A549 (cell line): ENCODE data around the gene CACNA2D4. TPM values are rescaled to one million over a fixed set of nuclear protein-coding genes. Genes with fewer than 3 reads are reported as not detected.

Experiments
- ATAC-seq, 2 experiments: fragments of 200-7000 bp in 1 of 2; fragments of >200 bp in 1 of 2; cut with Nextera tagmentation in 1 of 2; cut with Tn5 transposase in 1 of 2; 3 replicates each; pipeline versions ENCODE4 v1.8.0 to v1.9.1; 2018 to 2020; ENCODE audit warnings: mild to moderate bottlenecking in 1 of 2, moderate library complexity in 1 of 2
- CTCF ChIA-PET: fragments of 300-600 bp; sonication (Branson Sonifier 250); formaldehyde crosslinking; extraction: SDS; loops from one replicate; lab custom pipeline; 2021; ENCODE audit warnings: antibody characterized with exemption, inconsistent platforms; lab: Yijun Ruan, JAX
- POLR2A ChIA-PET: fragments of 350-600 bp; formaldehyde crosslinking; extraction: SDS; loops from one replicate; lab custom pipeline; 2021; ENCODE audit warnings: antibody characterized with exemption, inconsistent platforms; lab: Yijun Ruan, JAX
- DNase-seq, 2 experiments: peaks; one replicate each; pipeline versions ENCODE4 v3.0.0 to v3.0.0-alpha.2; 2011 to 2016; ENCODE audit warnings: low read depth in 1 of 2, low spot score in 1 of 2
- FAIRE-seq: peaks from 2 replicates; lab custom pipeline; 2011; peaks lifted over from hg19 to GRCh38; lab: Jason Lieb, UNC
- H3K27ac ChIP-seq, 2 experiments: fragments of >200 bp; sonication (Bioruptor Twin); formaldehyde crosslinking; 3 replicates each; pipeline ENCODE4 v1.5.1; 2016 to 2017
- H3K4me1 ChIP-seq: fragments of >200 bp; sonication (Bioruptor Twin); formaldehyde crosslinking; 3 replicates; pipeline ENCODE4 v1.6.1; 2016
- H3K4me2 ChIP-seq: fragments of >200 bp; sonication (Bioruptor Twin); formaldehyde crosslinking; 3 replicates; pipeline ENCODE4 v1.6.1; 2016
- H3K4me3 ChIP-seq: fragments of >200 bp; sonication (Bioruptor Twin); formaldehyde crosslinking; 3 replicates; pipeline ENCODE4 v1.5.1; 2016
- H3K9me3 ChIP-seq: fragments of >200 bp; sonication (Bioruptor Twin); formaldehyde crosslinking; 3 replicates; pipeline ENCODE4 v1.6.1; 2016
- BHLHE40 ChIP-seq: IDR thresholded peaks from 2 replicates; pipeline ENCODE4 v1.6.1; 2012; ENCODE audit warnings: low read depth, low read length, inconsistent platforms
- EHF ChIP-seq: fragments of 250-450 bp; sonication (Bioruptor Pico); IDR thresholded peaks from 2 replicates; pipeline ENCODE4 v1.5.0; 2020; ENCODE audit warnings: mild to moderate bottlenecking
- EHMT2 ChIP-seq: fragments of 200-600 bp; sonication (generic); IDR thresholded peaks from 2 replicates; pipeline ENCODE4 v1.6.1; 2016; ENCODE audit warnings: antibody characterized with exemption, low read depth, mild to moderate bottlenecking, moderate library complexity
- ESRRA ChIP-seq: fragments of 150-350 bp; IDR thresholded peaks from 2 replicates; pipeline ENCODE4 v1.6.1; 2014; ENCODE audit warnings: mild to moderate bottlenecking, low read length, borderline replicate concordance
- HEYL ChIP-seq: fragments of 250-450 bp; sonication (Bioruptor Pico); IDR thresholded peaks from 2 replicates; pipeline ENCODE4 v1.8.0; 2021; ENCODE audit warnings: mild to moderate bottlenecking, moderate library complexity
- HOXA7 ChIP-seq: fragments of 250-450 bp; sonication (Bioruptor Pico); IDR thresholded peaks from 2 replicates; pipeline ENCODE4 v1.5.0; 2020; ENCODE audit warnings: mild to moderate bottlenecking, moderate library complexity
- HOXB13 ChIP-seq: fragments of 250-450 bp; sonication (Bioruptor Pico); IDR thresholded peaks from 2 replicates; pipeline ENCODE4 v1.5.0; 2020; ENCODE audit warnings: low read depth, mild to moderate bottlenecking, moderate library complexity
- JUN ChIP-seq, 2 experiments: fragments of >200 bp; sonication (Bioruptor Twin); formaldehyde crosslinking; IDR thresholded peaks; 2 replicates in 1 of 2; 3 replicates in 1 of 2; pipeline ENCODE4 v1.6.1; 2016 to 2017
- KDM1A ChIP-seq: fragments of 200-600 bp; sonication (generic); IDR thresholded peaks from 2 replicates; pipeline ENCODE4 v1.6.1; 2016; ENCODE audit warnings: low read depth, mild to moderate bottlenecking
- MAZ ChIP-seq: fragments of 150-350 bp; IDR thresholded peaks from 2 replicates; pipeline ENCODE4 v1.6.1; 2014; ENCODE audit warnings: antibody characterized with exemption, low read depth, low read length, borderline replicate concordance
- NR3C1 ChIP-seq: fragments of >200 bp; sonication (Bioruptor Twin); formaldehyde crosslinking; IDR thresholded peaks from 3 replicates; pipeline ENCODE4 v1.6.1; 2017
- POLR2A ChIP-seq: IDR thresholded peaks from 2 replicates; pipeline ENCODE4 v1.6.1; 2012; ENCODE audit warnings: mild to moderate bottlenecking, low read length
- POLR2AphosphoS2 ChIP-seq: conservative IDR thresholded peaks from 2 replicates; pipeline ENCODE4 v1.6.1; 2012; ENCODE audit warnings: low read length, improper control_type of control experiment, inconsistent platforms
- RARB ChIP-seq: fragments of 250-450 bp; sonication (Bioruptor Pico); IDR thresholded peaks from 2 replicates; pipeline ENCODE4 v1.8.0; 2021; ENCODE audit warnings: mild to moderate bottlenecking, moderate library complexity
- RCOR1 ChIP-seq: fragments of 150-350 bp; IDR thresholded peaks from 2 replicates; pipeline ENCODE4 v1.6.1; 2014; ENCODE audit warnings: antibody characterized with exemption, low read length, low read depth
- RFX5 ChIP-seq: fragments of 450-650 bp; IDR thresholded peaks from 2 replicates; pipeline ENCODE4 v1.7.1; 2014; ENCODE audit warnings: antibody characterized with exemption, mild to moderate bottlenecking, moderate library complexity
- SMC3 ChIP-seq: fragments of >200 bp; sonication (Bioruptor Twin); formaldehyde crosslinking; IDR thresholded peaks from 3 replicates; pipeline ENCODE4 v1.6.1; 2018; ENCODE audit warnings: inconsistent platforms
- SREBF2 ChIP-seq: fragments of 450-650 bp; IDR thresholded peaks from 2 replicates; pipeline ENCODE4 v1.6.1; 2014; ENCODE audit warnings: mild to moderate bottlenecking, moderate library complexity
- TFCP2L1 ChIP-seq: fragments of 250-450 bp; sonication (Bioruptor Pico); IDR thresholded peaks from 2 replicates; pipeline ENCODE4 v1.5.0; 2021; ENCODE audit warnings: mild to moderate bottlenecking
- ZC3H11A ChIP-seq: fragments of 450-650 bp; IDR thresholded peaks from 2 replicates; pipeline ENCODE4 v1.6.1; 2014; ENCODE audit warnings: antibody characterized with exemption, mild to moderate bottlenecking
- ZFP36 ChIP-seq: fragments of 450-650 bp; IDR thresholded peaks from 2 replicates; pipeline ENCODE4 v1.6.1; 2014; ENCODE audit warnings: borderline replicate concordance; ENCODE audit not compliant: partially characterized antibody
- WGBS: methylation state at CpG from one replicate; pipeline ENCODE4 v1.1.6; 2017; ENCODE audit errors: missing lambda C conversion rate; 5-methylcytosine and 5-hydroxymethylcytosine counted together
- polyA plus RNA-seq, 4 experiments: library from polyadenylated mRNA; depleted of rRNA in 3 of 4; stranded (reverse); fragments of >200 nt; fragmentation: RNase III in 1 of 4; extraction: RNeasy Plus Mini Kit Qiagen cat#74134 plus additional on column Dnase treatment in 1 of 4; gene quantifications; 2 replicates in 3 of 4; 3 replicates in 1 of 4; pipeline ENCODE4 v1.2.3, GENCODE V29; 2011 to 2017
- TF ChIP-seq, protein P1 (sequence below): fragments of >200 bp; sonication (Bioruptor Twin); formaldehyde crosslinking; IDR thresholded peaks from 2 replicates; pipeline ENCODE4 v1.6.1; 2016
- TF ChIP-seq, protein P2 (sequence below): fragments of 450-650 bp; IDR thresholded peaks from 2 replicates; pipeline ENCODE4 v1.6.1; 2014; ENCODE audit warnings: antibody characterized with exemption
- TF ChIP-seq, protein P3 (sequence below): fragments of 250-450 bp; sonication (Bioruptor Pico); IDR thresholded peaks from 2 replicates; pipeline ENCODE4 v1.5.0; 2021; ENCODE audit warnings: mild to moderate bottlenecking, moderate library complexity, borderline replicate concordance
- TF ChIP-seq, protein P4 (sequence below): fragments of >200 bp; sonication (Bioruptor Twin); formaldehyde crosslinking; IDR thresholded peaks from 3 replicates; pipeline ENCODE4 v1.6.1; 2016
- TF ChIP-seq, protein P5 (sequence below): IDR thresholded peaks from 2 replicates; pipeline ENCODE4 v1.6.1; 2012

Gene CACNA2D4
- polyA plus RNA-seq, 2 of the 4 experiments (the other 2 are of a cell fraction) = not detected

DNA sequence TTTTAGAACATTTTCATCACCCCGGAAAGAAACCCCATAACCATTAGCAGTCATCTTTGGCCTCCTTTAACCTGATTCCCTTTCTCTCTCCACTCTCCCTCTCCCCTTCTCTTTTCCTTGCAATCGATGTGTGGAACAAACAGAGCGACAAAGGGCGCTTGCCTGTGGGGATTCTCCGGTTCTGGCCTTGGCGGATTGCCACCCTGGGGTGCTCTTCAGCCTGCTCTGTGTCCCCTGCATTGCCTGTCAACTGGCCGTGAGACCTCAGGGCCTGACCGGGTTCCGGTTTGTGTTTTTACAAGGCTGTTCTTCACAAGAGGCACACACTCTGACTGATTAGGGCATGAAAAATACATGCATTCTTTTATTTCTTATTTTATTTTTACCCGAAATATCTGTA lies 70.3 kb downstream of the CACNA2D4 start:
- H3K4me2 ChIP-seq = no peak overlapping the region
- ATAC-seq (no peak), FAIRE-seq (no peak), DNase-seq (no peak)
- ChIA-PET POLR2A (no interaction called here), CTCF (no interaction called here)
- no peak overlapping the region for H3K27ac ChIP-seq
- WGBS = 53% methylated on average over 10 of the region's 10 CpGs
- H3K4me1 ChIP-seq = no peaks in the 10 kb centered on the region
- H3K9me3 ChIP-seq = no peaks in the 10 kb centered on the region
- TF ChIP-seq ESRRA (no peak), SMC3 (no peak), POLR2AphosphoS2 (no peak), HEYL (no peak), TFCP2L1 (CRISPR knock-in tag) (no peak), HOXB13 (CRISPR knock-in tag) (no peak), POLR2A (no peak), NR3C1 (no peak), JUN (IDR thresholded peaks at IDR 0.05) (no peak), ZC3H11A (no peak), RFX5 (no peak)
- no peak overlapping the region for H3K4me3 ChIP-seq

DNA sequence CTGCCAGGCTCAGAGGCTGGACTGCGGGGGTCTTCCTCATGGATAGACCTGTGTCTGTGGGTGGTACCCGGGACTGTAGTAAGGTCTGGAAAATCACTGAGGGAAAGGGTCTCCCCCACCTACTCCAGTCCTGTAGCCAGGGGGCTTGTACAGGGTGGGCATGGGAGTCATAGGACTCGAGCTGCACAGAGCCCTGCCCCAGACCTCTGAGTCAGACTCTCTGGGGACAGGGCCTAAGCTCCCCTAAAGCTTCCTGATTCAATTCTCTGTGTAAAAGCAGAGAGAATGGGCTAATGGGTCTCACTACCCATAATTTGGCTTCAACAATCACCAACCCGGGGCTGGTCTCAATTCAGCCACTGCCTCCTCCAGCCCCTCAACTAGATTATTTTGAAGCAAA lies 71.0 kb downstream of the CACNA2D4 start:
- H3K4me2 ChIP-seq = no peak overlapping the region
- DNase-seq (no peak), FAIRE-seq (no peak), ATAC-seq (no peak)
- TF ChIP-seq HOXA7 (CRISPR knock-in tag) = no peak
- POLR2A ChIA-PET = no interaction called here
- H3K27ac ChIP-seq = no peak overlapping the region
- no peaks in the 10 kb centered on the region for H3K4me1 ChIP-seq
- WGBS = 48% methylated on average over 4 of the region's 4 CpGs
- H3K4me3 ChIP-seq = no peak overlapping the region
- H3K9me3 ChIP-seq = no peaks in the 10 kb centered on the region
- CTCF ChIA-PET = no interaction called here

DNA sequence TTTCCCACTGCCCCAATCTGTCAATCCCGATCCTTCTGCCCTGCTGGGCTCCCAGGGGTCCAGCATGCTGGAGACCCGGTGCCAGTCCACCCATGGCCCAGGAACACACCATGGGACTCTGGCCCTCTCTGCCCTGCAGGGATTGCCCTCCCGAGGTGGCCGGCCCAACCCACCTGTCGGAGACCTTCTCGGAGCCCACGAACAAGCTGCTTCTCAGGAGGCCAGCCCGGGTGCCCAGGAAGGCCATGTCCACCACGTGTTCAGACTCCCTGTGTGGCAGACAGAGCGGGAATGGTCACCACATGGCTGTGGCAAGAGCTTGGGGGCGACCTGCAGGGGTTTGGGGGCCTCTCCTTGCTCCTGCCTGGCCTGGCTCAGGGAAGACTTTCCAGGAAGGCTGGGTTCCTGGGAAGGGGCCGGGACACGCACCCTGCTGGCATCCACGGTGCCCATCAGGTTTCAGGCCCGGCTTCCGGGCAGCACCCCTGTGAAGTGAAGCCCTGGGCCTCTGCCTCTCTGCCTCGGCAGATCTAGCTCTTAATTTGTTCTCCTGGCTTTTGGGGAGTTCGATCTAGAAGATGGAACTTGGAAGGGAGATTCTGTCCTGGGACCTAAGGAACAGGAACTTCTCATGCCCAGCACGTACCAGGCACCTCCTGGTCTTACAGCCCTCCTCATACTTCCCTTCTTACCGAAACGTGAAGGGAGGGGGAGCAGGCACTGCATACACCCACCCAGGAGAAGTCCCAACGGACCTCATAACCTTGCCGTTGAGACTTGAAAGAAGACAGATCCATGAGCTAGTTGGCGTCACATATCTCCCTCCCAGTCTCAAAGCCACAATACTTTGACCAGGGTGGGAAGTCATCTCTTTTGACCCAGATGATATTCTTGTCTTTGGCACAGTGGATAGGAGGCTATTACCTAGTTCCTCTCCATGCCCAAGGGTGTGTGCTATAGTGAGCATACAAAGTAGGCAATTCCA lies 71.7 kb downstream of the CACNA2D4 start:
- Histone ChIP-seq H3K4me1 (no peaks in the 10 kb centered on the region), H3K9me3 (no peaks in the 10 kb centered on the region), H3K27ac (no peak overlapping the region), H3K4me2 (no peak overlapping the region), H3K4me3 (no peak overlapping the region)
- ATAC-seq (no peak), DNase-seq (no peak), FAIRE-seq (no peak)
- TF ChIP-seq EHMT2 = no peak
- no peak for TF ChIP-seq HOXB13 (CRISPR knock-in tag)
- CTCF ChIA-PET = no interaction called here
- 54% methylated on average over 24 of the region's 24 CpGs for WGBS
- POLR2A ChIA-PET = no interaction called here

DNA sequence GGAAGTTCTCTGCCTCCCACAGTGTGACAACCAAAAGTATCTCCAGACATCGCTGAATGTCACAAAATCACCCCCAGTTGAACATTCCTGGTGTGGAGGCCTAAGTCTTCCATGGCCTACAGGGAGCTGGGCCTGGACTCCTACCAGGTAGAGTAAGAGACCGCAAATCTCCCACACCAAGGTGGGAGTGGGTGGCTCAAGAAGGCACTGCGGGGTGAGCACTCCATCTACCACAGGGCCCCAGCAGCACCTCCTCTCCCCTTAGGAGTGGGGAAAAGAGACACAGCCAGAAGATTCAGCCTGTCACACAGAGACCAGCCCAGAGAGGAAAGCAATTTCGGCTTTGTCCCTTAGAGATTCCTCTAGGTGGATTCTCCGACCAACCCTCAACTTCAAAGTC lies 72.6 kb downstream of the CACNA2D4 start:
- Histone ChIP-seq H3K4me1 (no peaks in the 10 kb centered on the region), H3K4me3 (no peak overlapping the region), H3K27ac (no peak overlapping the region), H3K9me3 (no peaks in the 10 kb centered on the region), H3K4me2 (no peak overlapping the region)
- CTCF ChIA-PET = no interaction called here
- POLR2A ChIA-PET = no interaction called here
- TF ChIP-seq, protein P1, sequence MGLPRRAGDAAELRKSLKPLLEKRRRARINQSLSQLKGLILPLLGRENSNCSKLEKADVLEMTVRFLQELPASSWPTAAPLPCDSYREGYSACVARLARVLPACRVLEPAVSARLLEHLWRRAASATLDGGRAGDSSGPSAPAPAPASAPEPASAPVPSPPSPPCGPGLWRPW = no peak
- no peak for TF ChIP-seq SREBF2
- no peak for TF ChIP-seq RCOR1
- TF ChIP-seq, protein P2, sequence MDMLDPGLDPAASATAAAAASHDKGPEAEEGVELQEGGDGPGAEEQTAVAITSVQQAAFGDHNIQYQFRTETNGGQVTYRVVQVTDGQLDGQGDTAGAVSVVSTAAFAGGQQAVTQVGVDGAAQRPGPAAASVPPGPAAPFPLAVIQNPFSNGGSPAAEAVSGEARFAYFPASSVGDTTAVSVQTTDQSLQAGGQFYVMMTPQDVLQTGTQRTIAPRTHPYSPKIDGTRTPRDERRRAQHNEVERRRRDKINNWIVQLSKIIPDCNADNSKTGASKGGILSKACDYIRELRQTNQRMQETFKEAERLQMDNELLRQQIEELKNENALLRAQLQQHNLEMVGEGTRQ = no peak
- no peak for TF ChIP-seq NR3C1
- no peak for TF ChIP-seq RARB (CRISPR knock-in tag)
- no peak for TF ChIP-seq MAZ
- TF ChIP-seq ZFP36 = no peak
- TF ChIP-seq RFX5 = no peak
- TF ChIP-seq, protein P3, sequence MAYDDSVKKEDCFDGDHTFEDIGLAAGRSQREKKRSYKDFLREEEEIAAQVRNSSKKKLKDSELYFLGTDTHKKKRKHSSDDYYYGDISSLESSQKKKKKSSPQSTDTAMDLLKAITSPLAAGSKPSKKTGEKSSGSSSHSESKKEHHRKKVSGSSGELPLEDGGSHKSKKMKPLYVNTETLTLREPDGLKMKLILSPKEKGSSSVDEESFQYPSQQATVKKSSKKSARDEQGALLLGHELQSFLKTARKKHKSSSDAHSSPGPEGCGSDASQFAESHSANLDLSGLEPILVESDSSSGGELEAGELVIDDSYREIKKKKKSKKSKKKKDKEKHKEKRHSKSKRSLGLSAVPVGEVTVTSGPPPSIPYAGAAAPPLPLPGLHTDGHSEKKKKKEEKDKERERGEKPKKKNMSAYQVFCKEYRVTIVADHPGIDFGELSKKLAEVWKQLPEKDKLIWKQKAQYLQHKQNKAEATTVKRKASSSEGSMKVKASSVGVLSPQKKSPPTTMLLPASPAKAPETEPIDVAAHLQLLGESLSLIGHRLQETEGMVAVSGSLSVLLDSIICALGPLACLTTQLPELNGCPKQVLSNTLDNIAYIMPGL (CRISPR knock-in tag) = no peak
- TF ChIP-seq SMC3 = no peak
- TF ChIP-seq BHLHE40 = no peak
- TF ChIP-seq, protein P4, sequence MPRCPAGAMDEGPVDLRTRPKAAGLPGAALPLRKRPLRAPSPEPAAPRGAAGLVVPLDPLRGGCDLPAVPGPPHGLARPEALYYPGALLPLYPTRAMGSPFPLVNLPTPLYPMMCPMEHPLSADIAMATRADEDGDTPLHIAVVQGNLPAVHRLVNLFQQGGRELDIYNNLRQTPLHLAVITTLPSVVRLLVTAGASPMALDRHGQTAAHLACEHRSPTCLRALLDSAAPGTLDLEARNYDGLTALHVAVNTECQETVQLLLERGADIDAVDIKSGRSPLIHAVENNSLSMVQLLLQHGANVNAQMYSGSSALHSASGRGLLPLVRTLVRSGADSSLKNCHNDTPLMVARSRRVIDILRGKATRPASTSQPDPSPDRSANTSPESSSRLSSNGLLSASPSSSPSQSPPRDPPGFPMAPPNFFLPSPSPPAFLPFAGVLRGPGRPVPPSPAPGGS = no peak
- TF ChIP-seq, protein P5, sequence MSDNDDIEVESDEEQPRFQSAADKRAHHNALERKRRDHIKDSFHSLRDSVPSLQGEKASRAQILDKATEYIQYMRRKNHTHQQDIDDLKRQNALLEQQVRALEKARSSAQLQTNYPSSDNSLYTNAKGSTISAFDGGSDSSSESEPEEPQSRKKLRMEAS = no peak
- TF ChIP-seq KDM1A = no peak
- no peak for TF ChIP-seq EHF (CRISPR knock-in tag)
- FAIRE-seq (no peak), DNase-seq (no peak), ATAC-seq (no peak)
- 49% methylated on average over 5 of the region's 5 CpGs for WGBS
